DOHH2 (cell line): ENCODE results near the gene STAG1.

ENCODE experiments used
- CTCF ChIP-seq: fragments of 200-600 bp; sonication (generic); IDR thresholded peaks from one replicate; pipeline ENCODE4 v1.5.1; 2014; ENCODE audit warnings: antibody characterized with exemption, mild to moderate bottlenecking, low read depth, low read length; ENCODE audit not compliant: poor library complexity, severe bottlenecking
- EZH2phosphoT487 ChIP-seq: fragments of 200-600 bp; sonication (generic); IDR thresholded peaks from 2 replicates; pipeline ENCODE4 v1.6.1; 2017; ENCODE audit warnings: borderline replicate concordance, mild to moderate bottlenecking, antibody characterized with exemption, low read length, moderate library complexity, mixed read lengths

- TF ChIP-seq CTCF = no peak
- TF ChIP-seq EZH2phosphoT487 = no peak
Observed at GRCh38 chr3:136512381-136512780, 239.8 kb downstream of the STAG1 start.
